Measurements from ENCODE around the gene ZWILCH. TPM values are rescaled to one million over a fixed set of nuclear protein-coding genes. Genes with fewer than 3 reads are reported as not detected.
"Not testable (repeated sequence)": the region's sequence is repeated elsewhere in the genome, so short reads cannot be mapped to it uniquely, and the experiment has no call there.

Gene ZWILCH
- total RNA-seq, 1 donor from 2014 or later: 23.3 TPM

- Mint-ChIP-seq H3K9me3 (ENCODE audit: low read depth) (no peaks in the 10 kb centered on the region), H3K4me1 (ENCODE audit: low read depth) (peaks cover 22% of the 10 kb centered on the region), H3K4me3 (ENCODE audit: low read depth) (no peak overlapping the region), H3K27me3 (no peaks in the 10 kb centered on the region), H3K27ac (no peak overlapping the region), H3K36me3 (ENCODE audit: insufficient read depth) (peaks cover 36% of the 10 kb centered on the region)
- peak; percentile 53 for TF ChIP-seq CTCF (IDR thresholded peaks at IDR 0.05; ENCODE audit: unreplicated experiment)
- no peak for DNase-seq (ENCODE audit: low spot score, unreplicated experiment)
Observed at GRCh38 chr15:66498501-66499386, 6.4 kb upstream of the ZWILCH start.

GRCh38 chr15:66500346-66500745 is 4.8 kb upstream of the ZWILCH start:
- not testable (repeated sequence) for DNase-seq (ENCODE audit: low spot score, unreplicated experiment); H3K4me3 Mint-ChIP-seq (ENCODE audit: low read depth); H3K27ac Mint-ChIP-seq; H3K9me3 Mint-ChIP-seq (ENCODE audit: low read depth); H3K27me3 Mint-ChIP-seq
- Mint-ChIP-seq H3K4me1 (ENCODE audit: low read depth) (peaks cover 26% of the 10 kb centered on the region), H3K36me3 (ENCODE audit: insufficient read depth) (peaks cover 37% of the 10 kb centered on the region)

DNA sequence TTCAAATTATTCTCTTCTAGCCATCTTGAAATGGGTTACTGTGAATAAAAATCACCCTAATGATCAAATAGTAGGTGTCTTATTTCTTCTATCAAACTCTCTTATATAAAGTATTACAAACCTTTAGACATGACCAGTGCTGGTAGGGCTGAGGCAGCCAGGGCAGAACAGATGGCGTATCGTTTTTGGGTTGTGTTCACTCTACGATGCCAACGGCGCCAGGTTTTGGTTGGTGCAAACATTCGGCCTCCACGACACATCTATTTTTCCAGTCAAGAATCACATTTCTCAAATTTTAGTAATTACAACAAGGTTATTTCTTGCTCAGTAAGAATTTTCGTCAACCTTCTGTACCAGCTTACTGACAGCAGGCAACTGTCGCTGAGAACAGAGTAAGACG is 2.6 kb upstream of the ZWILCH start:
- peak overlapping the region; percentile 88 for H3K27ac Mint-ChIP-seq
- H3K36me3 Mint-ChIP-seq (ENCODE audit: insufficient read depth): peaks cover 35% of the 10 kb centered on the region
- TF ChIP-seq CTCF (IDR thresholded peaks at IDR 0.05; ENCODE audit: unreplicated experiment): no peak
- H3K4me3 Mint-ChIP-seq (ENCODE audit: low read depth): peak overlapping the region; percentile 95
- no peaks in the 10 kb centered on the region for H3K27me3 Mint-ChIP-seq
- H3K4me1 Mint-ChIP-seq (ENCODE audit: low read depth): peaks cover 33% of the 10 kb centered on the region
- no peak for DNase-seq (ENCODE audit: low spot score, unreplicated experiment)
- no peaks in the 10 kb centered on the region for H3K9me3 Mint-ChIP-seq (ENCODE audit: low read depth)

GRCh38 chr15:66503041-66503648 is 2.0 kb upstream of the ZWILCH start:
- H3K27me3 Mint-ChIP-seq; H3K9me3 Mint-ChIP-seq (ENCODE audit: low read depth): not testable (repeated sequence)

DNA sequence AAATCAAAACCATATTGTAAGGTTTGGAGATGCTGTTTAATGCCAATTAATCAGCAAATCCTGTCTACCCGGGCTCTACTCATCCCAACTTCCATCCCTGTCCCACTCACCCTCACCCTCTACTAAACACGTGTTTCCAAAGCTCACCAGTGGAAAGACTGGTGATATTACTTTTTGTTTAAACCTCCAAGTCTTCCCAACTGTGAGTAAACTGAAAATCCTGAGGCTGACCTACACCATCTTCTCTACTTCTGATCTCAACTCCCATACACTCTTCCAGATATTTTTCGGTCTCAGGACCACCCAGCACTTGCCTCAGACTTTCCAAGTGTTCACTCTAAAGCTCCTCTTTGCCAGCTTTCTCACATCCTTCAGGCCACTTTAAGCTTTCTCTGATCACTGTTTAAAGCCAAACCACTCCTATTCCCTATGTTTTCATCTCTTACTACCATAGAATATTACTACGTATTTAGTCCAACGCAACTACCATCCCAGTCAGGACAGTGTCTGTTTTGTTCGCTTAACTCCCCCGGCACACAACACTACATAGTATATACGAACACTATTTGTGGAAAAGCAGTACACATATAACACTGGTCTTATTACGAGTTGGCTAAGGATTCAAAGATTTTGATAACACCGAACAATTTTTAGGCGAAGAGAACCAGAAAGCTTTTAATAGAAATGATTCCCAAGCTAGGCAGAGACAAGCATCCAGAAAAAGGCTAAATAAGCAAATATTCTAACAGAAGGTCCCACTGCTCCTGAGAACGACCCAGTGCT is 1.2 kb upstream of the ZWILCH start:
- TF ChIP-seq CTCF (IDR thresholded peaks at IDR 0.05; ENCODE audit: unreplicated experiment): no peak
- H3K27me3 Mint-ChIP-seq: no peaks in the 10 kb centered on the region
- H3K4me3 Mint-ChIP-seq (ENCODE audit: low read depth): peak overlapping the region; percentile 95
- H3K27ac Mint-ChIP-seq: peak overlapping the region; percentile 99
- peaks cover 34% of the 10 kb centered on the region for H3K4me1 Mint-ChIP-seq (ENCODE audit: low read depth)
- no peaks in the 10 kb centered on the region for H3K9me3 Mint-ChIP-seq (ENCODE audit: low read depth)
- peaks cover 26% of the 10 kb centered on the region for H3K36me3 Mint-ChIP-seq (ENCODE audit: insufficient read depth)
- DNase-seq (ENCODE audit: low spot score, unreplicated experiment): no peak

More at GRCh38 chr15:66503041-66503648, 2.0 kb upstream of the ZWILCH start:
- H3K4me1 Mint-ChIP-seq (ENCODE audit: low read depth): peaks cover 33% of the 10 kb centered on the region
- peak overlapping the region; percentile 95 for H3K4me3 Mint-ChIP-seq (ENCODE audit: low read depth)
- not testable (repeated sequence) for DNase-seq (ENCODE audit: low spot score, unreplicated experiment)
- peak overlapping the region; percentile 88 for H3K27ac Mint-ChIP-seq
- peaks cover 30% of the 10 kb centered on the region for H3K36me3 Mint-ChIP-seq (ENCODE audit: insufficient read depth)

- peak overlapping the region; percentile 99 for H3K27ac Mint-ChIP-seq
- H3K4me3 Mint-ChIP-seq (ENCODE audit: low read depth): peak overlapping the region; percentile 95
- peaks cover 34% of the 10 kb centered on the region for H3K4me1 Mint-ChIP-seq (ENCODE audit: low read depth)
- TF ChIP-seq CTCF (IDR thresholded peaks at IDR 0.05; ENCODE audit: unreplicated experiment): no peak
- H3K27me3 Mint-ChIP-seq: no peaks in the 10 kb centered on the region
- no peaks in the 10 kb centered on the region for H3K9me3 Mint-ChIP-seq (ENCODE audit: low read depth)
- no peak for DNase-seq (ENCODE audit: low spot score, unreplicated experiment)
- peaks cover 21% of the 10 kb centered on the region for H3K36me3 Mint-ChIP-seq (ENCODE audit: insufficient read depth)
Observed at GRCh38 chr15:66505430-66505811, 295 bp downstream of the ZWILCH start.

Data from progenitor cell of endocrine pancreas (in vitro differentiated cells).